ENCODE data around the gene ALDH1A2. TPM values are rescaled to one million over a fixed set of nuclear protein-coding genes. Genes with fewer than 3 reads are reported as not detected.

The ALDH1A2 gene
- polyA plus RNA-seq, 1 donor (not counting 4 experiments of a cell fraction or from before 2014, with no cell fraction given), result 1.9 TPM

- TF ChIP-seq EZH2 (IDR thresholded peaks at IDR 0.05; ENCODE audit: low read length), result no peak
- TF ChIP-seq CTCF (optimal IDR thresholded peaks at IDR 0.05 in 1 of 3, IDR thresholded peaks at IDR 0.05 in 1 of 3, conservative IDR thresholded peaks at IDR 0.05 in 1 of 3; ENCODE audit: extremely low read depth in 1 of 3, insufficient read depth in 2 of 3, low read length in 3 of 3), result no peak
- Histone ChIP-seq H3K79me2 (ENCODE audit: control insufficient read depth, insufficient read depth, low read length) (no peaks in the 10 kb centered on the region), H3K36me3 (ENCODE audit: control insufficient read depth in 2 of 2, extremely low read depth in 1 of 2, insufficient read depth in 2 of 2, low read length in 2 of 2) (no peaks in the 10 kb centered on the region), H3K4me3 (ENCODE audit: control insufficient read depth in 2 of 3, extremely low read depth in 1 of 3, insufficient read depth in 2 of 3, low read depth in 1 of 3, low read length in 3 of 3) (no peak overlapping the region), H3K27me3 (ENCODE audit: control insufficient read depth, extremely low read depth, insufficient read depth, low read length) (no peaks in the 10 kb centered on the region), H3K9me3 (ENCODE audit: control insufficient read depth, low read depth, low read length) (no peaks in the 10 kb centered on the region), H3K27ac (ENCODE audit: control insufficient read depth, insufficient read depth, low read length) (no peak overlapping the region), H3K9me1 (ENCODE audit: control insufficient read depth, extremely low read depth, insufficient read depth, low read length) (no peaks in the 10 kb centered on the region), H3K4me2 (ENCODE audit: control insufficient read depth, extremely low read depth, insufficient read depth, low read depth, low read length) (no peak overlapping the region), H2AFZ (ENCODE audit: control insufficient read depth, low read length) (no peak overlapping the region), H3K9ac (ENCODE audit: control insufficient read depth, extremely low read depth, insufficient read depth, low read length) (no peak overlapping the region), H3K4me1 (ENCODE audit: control insufficient read depth, extremely low read depth, insufficient read depth, low read length) (no peaks in the 10 kb centered on the region), H4K20me1 (ENCODE audit: control insufficient read depth, extremely low read depth, insufficient read depth, low read length) (no peaks in the 10 kb centered on the region)
- FAIRE-seq (no peak), DNase-seq (ENCODE audit: low read depth, low spot score) (no peak)
- dilution Hi-C loops (cut with MboI; ENCODE audit: extremely low pct_ligation_motif_present, low sequenced_read_pairs), result no loop called here
These were observed 95.5 kb downstream of the ALDH1A2 start for GRCh38 chr15:57969996-57970395.

- no peaks in the 10 kb centered on the region for H3K79me2 ChIP-seq (ENCODE audit: control insufficient read depth, insufficient read depth, low read length)
- no peaks in the 10 kb centered on the region for H3K4me1 ChIP-seq (ENCODE audit: control insufficient read depth, extremely low read depth, insufficient read depth, low read length)
- H4K20me1 ChIP-seq (ENCODE audit: control insufficient read depth, extremely low read depth, insufficient read depth, low read length), result no peaks in the 10 kb centered on the region
- FAIRE-seq, result no peak
- H3K4me3 ChIP-seq (ENCODE audit: control insufficient read depth in 2 of 3, extremely low read depth in 1 of 3, insufficient read depth in 2 of 3, low read depth in 1 of 3, low read length in 3 of 3), result no peak overlapping the region
- no peaks in the 10 kb centered on the region for H3K9me3 ChIP-seq (ENCODE audit: control insufficient read depth, low read depth, low read length)
- no peak overlapping the region for H3K9ac ChIP-seq (ENCODE audit: control insufficient read depth, extremely low read depth, insufficient read depth, low read length)
- no peak overlapping the region for H3K4me2 ChIP-seq (ENCODE audit: control insufficient read depth, extremely low read depth, insufficient read depth, low read depth, low read length)
- no peak overlapping the region for H2AFZ ChIP-seq (ENCODE audit: control insufficient read depth, low read length)
- no peaks in the 10 kb centered on the region for H3K36me3 ChIP-seq (ENCODE audit: control insufficient read depth in 2 of 2, extremely low read depth in 1 of 2, insufficient read depth in 2 of 2, low read length in 2 of 2)
- H3K27me3 ChIP-seq (ENCODE audit: control insufficient read depth, extremely low read depth, insufficient read depth, low read length), result no peaks in the 10 kb centered on the region
- no peaks in the 10 kb centered on the region for H3K9me1 ChIP-seq (ENCODE audit: control insufficient read depth, extremely low read depth, insufficient read depth, low read length)
- no peak overlapping the region for H3K27ac ChIP-seq (ENCODE audit: control insufficient read depth, insufficient read depth, low read length)
- no peak for DNase-seq (ENCODE audit: low read depth, low spot score)
- dilution Hi-C loops (cut with MboI; ENCODE audit: extremely low pct_ligation_motif_present, low sequenced_read_pairs), result no loop called here
- TF ChIP-seq CTCF (optimal IDR thresholded peaks at IDR 0.05 in 1 of 3, IDR thresholded peaks at IDR 0.05 in 1 of 3, conservative IDR thresholded peaks at IDR 0.05 in 1 of 3; ENCODE audit: extremely low read depth in 1 of 3, insufficient read depth in 2 of 3, low read length in 3 of 3) (peak in 2 of 3 experiments; percentile 33 to 53), EZH2 (IDR thresholded peaks at IDR 0.05; ENCODE audit: low read length) (no peak)
These were observed 96.2 kb downstream of the ALDH1A2 start for GRCh38 chr15:57969355-57969754.

All from keratinocyte (primary cell).